GM18517 (cell line): ENCODE results near the gene ARPC1A.
"Not testable (repeated sequence)": the region's sequence is repeated elsewhere in the genome, so short reads cannot be mapped to it uniquely, and the experiment has no call there.

Experiments
- ATAC-seq: cut with Tn5 transposase; IDR thresholded peaks from one replicate; pipeline ENCODE4 v1.9.1; 2021; ENCODE audit warnings: mild to moderate bottlenecking, moderate library complexity; ENCODE audit not compliant: unreplicated experiment

The ARPC1A gene

GRCh38 chr7:99386584-99387238 lies 61.0 kb downstream of the ARPC1A start:
- ATAC-seq, result no peak

DNA sequence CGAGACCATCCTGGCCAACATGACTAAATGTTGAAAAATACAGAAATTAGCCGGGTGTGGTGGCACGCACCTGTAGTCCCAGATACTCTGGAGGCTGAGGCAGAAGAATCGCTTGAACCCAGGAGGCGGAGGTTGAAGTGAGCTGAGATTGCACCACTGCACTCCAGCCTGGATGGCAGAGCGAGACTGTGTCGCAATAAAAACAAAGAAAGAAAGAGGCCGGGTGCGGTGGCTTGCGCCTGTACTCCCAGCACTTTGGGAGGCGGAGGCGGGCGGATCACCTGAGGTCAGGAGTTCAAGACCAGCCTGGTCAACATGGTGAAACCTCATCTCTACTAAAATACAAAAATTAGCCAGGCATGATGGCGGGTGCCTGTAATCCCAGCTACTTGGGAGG lies 61.5 kb downstream of the ARPC1A start:
- ATAC-seq, result not testable (repeated sequence)

GRCh38 chr7:99387912-99388311 lies 62.2 kb downstream of the ARPC1A start:
- no peak for ATAC-seq

DNA sequence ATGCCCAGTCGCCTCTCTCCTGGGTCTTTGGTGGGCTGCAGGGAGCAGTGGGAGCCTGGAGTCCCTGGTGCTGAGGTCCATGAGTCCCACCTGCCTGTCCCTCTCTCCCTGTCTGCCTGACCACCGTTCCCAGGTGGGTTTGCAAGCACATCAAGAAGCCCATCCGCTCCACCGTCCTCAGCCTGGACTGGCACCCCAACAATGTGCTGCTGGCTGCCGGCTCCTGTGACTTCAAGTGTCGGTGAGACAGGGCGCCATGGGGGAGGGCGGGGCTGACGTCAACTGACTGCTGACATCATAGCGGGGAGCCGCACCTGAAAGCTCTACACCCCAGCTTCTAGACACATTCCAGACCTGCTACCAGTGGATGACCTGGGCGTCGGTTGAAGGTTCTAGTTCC lies 64.1 kb downstream of the ARPC1A start:
- ATAC-seq, result no peak

GRCh38 chr7:99390941-99391602 lies 65.4 kb downstream of the ARPC1A start:
- no peak for ATAC-seq

DNA sequence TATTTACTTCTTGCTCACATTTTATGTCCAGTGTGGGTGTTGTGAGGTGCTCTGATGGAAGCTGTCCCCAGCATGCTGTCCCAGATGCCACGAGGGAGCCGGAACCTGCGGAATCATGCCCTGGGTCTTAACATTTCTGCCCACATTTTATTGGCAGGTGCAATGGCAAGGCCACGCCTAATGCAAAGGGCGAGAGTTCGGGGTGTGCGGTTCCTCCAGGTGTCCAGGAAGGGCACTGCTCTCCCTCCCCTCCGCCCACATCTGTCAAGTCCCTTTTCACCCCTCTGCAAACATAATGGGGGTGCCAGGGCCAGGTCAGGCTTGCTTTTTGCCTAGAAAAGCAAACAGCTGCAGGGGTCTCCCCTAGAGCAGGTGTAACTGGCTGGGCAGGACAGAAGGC lies 66.3 kb downstream of the ARPC1A start:
- no peak for ATAC-seq

- no peak for ATAC-seq
Observed at GRCh38 chr7:99392659-99393354, 67.1 kb downstream of the ARPC1A start.

DNA sequence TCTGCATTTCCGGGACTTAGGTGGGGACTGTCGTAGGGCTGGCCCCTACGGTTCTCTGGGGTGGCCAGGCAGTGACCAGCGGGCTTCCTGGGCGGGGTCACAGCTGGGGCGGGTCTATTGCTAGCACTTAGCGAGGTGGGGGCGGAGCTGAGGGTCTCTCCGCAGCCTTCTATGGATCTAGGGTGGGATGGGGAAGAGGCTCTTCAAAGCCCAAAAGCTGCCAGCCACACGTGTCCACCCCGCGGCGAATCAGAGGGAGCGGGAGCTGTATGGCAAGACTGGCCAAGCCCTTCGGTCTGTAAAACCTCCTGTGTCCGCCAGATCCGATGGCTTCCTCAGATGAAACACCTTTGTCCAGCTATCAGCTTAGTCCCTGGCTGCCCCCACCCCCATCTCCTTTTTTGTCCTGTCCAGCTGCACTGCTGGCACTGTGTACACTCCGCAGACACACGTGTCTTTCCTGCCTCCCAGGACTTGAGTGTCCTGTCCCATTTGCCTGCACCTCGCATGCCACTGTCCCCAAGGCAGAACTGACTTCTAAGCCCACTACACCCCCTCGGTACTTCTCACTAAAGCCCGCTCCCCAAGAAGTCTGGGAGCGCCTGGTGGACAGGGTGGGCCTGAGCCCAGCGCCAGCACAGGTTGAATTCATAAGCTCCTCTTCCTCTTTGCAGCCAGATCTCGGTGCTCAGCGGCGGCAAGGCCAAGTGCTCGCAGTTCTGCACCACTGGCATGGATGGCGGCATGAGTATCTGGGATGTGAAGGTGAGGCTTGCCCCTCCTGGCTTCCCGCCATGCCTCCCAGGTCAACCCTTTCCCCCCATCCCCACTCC lies 67.9 kb downstream of the ARPC1A start:
- no peak for ATAC-seq

DNA sequence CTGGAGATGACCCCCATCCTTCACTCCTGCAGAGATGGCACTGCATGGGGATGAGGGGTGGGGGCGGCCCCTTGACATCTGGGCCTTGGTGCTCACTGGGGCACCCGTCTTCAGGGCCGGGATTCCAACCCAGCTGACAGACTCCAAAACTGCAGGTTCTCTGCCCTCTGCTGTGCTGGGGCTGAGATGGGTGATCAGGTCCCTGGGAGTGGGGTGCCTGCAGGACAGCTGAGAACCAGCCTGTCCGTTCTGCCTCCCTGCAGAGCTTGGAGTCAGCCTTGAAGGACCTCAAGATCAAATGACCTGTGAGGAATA lies 68.4 kb downstream of the ARPC1A start:
- no peak for ATAC-seq

DNA sequence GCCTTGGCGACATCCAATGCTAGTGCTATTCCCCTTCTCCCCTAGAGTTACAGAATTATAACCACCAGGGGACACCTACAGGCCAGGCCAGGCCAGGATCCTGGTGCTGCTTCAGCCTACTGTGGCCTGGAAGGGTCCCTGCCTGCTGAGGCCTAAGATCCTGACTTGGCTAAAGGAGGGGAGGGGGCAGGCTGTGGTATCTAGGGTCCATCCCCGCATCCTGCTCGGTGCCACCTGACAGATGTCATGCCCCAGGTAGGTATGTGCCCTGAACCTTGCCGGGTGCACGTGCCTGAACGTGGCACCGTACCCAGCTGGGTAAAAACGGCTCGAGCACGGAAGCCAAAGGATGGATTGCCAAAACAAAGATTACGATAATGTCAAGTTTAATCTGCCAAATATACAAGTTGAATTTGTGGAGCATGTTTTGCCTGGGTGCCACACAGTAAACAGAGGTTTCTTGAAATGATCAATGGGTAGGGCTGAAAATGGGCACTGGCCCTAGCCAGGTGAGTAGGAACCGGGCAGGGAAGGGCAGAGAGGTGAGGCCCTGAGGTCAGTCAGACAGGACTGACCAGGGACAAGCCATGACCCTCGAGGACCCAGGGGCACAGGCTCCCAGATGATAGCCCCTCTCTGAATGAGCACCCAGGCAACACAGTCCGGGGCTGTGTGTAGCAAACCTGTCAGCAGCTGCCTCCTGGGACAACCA lies 70.1 kb downstream of the ARPC1A start:
- ATAC-seq, result no peak

DNA sequence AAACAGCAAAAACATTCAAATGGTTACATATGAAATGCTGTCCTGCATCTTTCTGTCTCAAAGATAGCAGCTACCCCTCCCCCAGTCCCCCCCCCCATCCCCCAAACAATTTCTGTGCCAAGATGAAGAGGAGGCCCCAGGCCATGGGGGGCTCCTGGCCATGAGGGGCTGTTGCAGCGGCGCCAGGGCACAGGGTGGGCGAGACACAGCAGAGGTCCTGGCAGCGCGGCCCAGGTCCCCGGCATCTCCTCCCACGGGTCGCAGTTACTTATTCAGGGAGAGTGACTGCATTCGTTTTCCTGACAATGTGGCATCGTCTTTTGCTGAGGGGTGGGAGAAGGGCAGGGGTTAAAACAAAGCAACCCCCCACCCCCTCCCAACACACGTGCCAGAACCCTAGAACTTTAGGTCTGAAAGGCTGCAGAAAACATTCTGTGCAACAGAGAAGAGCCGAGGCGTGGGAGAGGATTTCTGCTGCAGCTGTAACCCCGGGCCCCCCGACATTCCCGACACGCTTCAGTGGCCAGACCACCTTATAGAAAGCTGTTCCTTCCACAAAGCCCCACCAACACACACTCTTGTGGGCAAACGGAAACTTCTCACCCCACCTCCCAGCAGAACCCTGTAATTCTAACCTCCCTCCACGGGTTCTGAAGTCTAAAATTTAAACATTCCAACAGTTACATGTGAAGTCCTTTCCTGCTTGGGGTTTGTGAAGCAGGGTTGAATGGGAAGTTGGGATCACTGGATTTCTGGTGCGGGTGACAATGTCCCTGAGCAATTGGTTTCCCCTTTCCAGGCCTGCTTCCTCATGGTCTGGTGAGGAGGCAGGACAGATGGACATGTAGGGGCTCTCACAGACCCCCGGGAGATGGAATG lies 71.0 kb downstream of the ARPC1A start:
- no peak for ATAC-seq

- ATAC-seq, result no peak
Observed at GRCh38 chr7:99397297-99397983, 71.7 kb downstream of the ARPC1A start.

DNA sequence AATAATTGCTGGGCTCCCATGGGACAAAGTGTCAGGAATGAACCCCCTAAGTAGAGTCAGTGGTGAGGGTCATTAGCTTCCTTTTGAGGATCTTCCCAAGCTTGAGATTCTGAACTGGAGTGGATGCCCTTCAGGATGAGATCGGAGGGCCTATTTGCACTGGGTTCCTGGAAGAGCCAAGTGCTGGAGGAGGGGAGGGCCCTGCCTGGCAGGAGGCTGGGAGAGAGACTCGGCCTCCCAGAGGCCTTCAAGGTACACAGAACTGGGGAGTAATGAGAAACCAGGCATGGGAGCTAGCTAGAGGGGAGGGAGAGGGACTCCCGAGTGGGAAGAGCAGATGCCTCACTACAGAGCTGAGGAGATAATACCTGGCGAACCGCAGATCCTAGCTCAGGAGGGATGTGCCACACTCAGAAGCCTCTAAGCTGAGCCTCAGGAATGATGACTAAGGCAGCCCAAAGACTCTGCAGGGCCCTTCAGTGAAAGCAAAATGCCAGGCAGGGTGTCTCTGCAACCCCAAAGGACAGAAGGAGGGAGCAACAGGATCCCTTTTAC lies 73.3 kb downstream of the ARPC1A start:
- ATAC-seq, result no peak

GRCh38 chr7:99399597-99399996 lies 73.9 kb downstream of the ARPC1A start:
- ATAC-seq, result no peak

DNA sequence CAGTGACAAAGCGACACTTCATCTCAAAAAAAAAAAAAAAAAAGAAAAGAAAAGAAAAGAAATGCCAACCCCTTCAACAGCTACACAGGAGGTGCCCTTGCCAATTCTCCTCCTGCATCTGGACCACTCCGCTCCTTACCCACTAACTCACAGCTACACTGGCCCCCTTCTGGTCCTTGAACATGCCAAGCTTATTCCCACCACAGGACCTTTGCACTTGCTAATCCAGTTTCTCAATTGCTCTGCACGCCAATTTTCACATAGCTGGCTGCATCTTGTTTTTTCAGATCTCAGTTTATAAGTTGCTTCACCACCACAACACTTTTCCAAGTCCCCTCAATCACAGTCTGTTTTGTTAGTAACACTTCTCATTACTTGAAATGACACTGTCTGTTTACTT lies 77.2 kb downstream of the ARPC1A start:
- ATAC-seq, result no peak

DNA sequence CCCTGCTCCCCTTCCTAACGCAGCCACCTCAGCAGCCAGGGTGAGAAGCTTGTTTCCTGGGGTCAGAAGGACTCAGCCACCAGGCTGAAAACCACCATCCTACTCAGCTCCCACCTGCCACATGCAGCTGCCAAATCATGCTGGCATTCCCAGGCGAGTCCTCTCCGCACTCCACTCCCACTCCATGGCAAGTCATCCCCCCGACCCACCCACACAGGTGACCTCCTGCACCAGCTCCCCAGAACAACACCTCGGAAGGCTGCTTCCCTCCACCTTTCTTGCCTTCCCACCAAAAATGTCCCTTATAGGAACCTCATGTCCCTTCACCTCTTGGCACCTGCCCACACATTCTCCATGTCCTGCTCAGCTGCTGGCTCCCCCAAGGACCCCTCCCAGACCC lies 78.1 kb downstream of the ARPC1A start:
- ATAC-seq, result no peak

DNA sequence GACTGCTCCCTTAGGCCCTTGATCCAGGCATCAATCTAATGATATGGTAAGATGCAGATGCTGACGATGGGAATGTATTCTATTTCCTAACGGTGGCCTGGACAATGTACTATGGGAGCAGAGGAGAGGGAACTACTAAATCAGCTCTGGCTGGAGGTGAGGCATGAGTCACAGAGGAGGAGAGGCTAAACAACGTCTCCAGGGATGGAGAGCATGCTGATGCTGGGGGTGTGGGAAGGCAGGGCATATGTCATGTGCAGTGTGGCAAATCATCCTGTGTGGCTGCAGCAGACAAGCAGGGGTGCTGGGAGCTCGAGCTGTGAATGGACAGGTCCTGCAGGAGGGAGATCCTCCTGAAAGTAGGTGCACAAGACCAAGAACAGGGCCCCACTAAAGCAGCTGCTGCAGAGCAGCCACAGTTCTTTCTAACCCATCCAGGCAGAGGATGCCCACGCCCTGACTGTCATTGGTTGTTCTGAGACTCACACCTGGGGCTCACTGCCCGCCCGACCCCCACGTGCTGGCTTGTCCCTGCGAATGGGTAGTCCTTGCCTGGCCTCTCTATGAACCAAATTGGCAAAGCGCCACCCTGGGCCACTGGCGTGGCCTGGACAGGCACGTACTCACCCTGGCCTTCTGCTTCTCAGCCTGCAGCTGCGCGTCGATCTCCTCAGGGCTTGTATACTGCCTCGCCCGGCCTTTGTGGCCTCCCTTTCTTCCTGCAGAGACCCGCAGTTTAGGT lies 78.7 kb downstream of the ARPC1A start:
- ATAC-seq, result no peak

- ATAC-seq, result no peak
Observed at GRCh38 chr7:99404977-99405320, 79.3 kb downstream of the ARPC1A start.
